ENCODE data around the gene GPRC5C. TPM values are rescaled to one million over a fixed set of nuclear protein-coding genes. Genes with fewer than 3 reads are reported as not detected.

Gene GPRC5C
- total and polyA plus RNA-seq, 9 of the 15 experiments (the other 6 are each of a cell fraction or from before 2014, with no cell fraction given): 0.28 to 9.0 (median 4.1) TPM

DNA sequence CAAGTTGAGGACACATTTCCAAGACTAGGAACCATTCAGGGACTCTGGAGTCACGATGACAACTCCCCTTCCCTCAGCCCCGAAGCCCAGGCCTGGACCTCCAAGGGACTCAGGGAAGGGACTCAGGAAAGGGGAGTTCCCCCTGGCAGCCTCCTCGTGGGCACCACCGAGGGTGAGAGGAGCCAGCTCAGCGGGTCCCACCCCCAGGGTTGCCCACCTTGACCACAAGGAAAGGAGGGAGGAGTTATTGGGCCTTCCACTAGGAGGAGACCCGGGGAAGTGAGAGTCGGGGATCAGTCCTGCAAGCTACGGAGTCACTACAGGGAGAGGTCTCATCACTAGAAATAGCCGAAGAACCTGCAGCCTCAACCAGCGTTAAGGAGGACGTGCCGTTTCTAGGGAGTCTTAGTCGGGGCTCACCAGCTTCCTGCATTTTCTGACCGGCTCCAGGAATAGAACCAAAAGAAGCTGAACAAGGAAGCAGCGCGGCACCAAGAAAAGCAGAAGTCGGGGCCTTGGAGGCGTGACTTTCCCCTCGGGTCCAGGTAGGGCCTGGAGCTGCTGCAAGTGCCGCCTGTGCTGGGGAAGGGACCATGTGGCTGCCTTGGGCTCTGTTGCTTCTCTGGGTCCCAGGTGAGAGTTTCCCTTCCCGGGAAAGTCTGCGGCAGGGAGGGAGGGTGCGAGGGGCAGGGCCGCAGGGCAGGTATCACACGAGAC, 34.4 kb downstream of the GPRC5C start, which contains the start of gene CD300A (continued):
- TF ChIP-seq, protein P1, sequence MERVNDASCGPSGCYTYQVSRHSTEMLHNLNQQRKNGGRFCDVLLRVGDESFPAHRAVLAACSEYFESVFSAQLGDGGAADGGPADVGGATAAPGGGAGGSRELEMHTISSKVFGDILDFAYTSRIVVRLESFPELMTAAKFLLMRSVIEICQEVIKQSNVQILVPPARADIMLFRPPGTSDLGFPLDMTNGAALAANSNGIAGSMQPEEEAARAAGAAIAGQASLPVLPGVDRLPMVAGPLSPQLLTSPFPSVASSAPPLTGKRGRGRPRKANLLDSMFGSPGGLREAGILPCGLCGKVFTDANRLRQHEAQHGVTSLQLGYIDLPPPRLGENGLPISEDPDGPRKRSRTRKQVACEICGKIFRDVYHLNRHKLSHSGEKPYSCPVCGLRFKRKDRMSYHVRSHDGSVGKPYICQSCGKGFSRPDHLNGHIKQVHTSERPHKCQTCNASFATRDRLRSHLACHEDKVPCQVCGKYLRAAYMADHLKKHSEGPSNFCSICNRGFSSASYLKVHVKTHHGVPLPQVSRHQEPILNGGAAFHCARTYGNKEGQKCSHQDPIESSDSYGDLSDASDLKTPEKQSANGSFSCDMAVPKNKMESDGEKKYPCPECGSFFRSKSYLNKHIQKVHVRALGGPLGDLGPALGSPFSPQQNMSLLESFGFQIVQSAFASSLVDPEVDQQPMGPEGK (CRISPR knock-in tag; IDR thresholded peaks at IDR 0.05; ENCODE audit: borderline replicate concordance): no peak
- TF ChIP-seq, protein P2, sequence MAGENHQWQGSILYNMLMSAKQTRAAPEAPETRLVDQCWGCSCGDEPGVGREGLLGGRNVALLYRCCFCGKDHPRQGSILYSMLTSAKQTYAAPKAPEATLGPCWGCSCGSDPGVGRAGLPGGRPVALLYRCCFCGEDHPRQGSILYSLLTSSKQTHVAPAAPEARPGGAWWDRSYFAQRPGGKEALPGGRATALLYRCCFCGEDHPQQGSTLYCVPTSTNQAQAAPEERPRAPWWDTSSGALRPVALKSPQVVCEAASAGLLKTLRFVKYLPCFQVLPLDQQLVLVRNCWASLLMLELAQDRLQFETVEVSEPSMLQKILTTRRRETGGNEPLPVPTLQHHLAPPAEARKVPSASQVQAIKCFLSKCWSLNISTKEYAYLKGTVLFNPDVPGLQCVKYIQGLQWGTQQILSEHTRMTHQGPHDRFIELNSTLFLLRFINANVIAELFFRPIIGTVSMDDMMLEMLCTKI (IDR thresholded peaks at IDR 0.05; ENCODE audit: partially characterized antibody): no peak
- TF ChIP-seq, protein P3, sequence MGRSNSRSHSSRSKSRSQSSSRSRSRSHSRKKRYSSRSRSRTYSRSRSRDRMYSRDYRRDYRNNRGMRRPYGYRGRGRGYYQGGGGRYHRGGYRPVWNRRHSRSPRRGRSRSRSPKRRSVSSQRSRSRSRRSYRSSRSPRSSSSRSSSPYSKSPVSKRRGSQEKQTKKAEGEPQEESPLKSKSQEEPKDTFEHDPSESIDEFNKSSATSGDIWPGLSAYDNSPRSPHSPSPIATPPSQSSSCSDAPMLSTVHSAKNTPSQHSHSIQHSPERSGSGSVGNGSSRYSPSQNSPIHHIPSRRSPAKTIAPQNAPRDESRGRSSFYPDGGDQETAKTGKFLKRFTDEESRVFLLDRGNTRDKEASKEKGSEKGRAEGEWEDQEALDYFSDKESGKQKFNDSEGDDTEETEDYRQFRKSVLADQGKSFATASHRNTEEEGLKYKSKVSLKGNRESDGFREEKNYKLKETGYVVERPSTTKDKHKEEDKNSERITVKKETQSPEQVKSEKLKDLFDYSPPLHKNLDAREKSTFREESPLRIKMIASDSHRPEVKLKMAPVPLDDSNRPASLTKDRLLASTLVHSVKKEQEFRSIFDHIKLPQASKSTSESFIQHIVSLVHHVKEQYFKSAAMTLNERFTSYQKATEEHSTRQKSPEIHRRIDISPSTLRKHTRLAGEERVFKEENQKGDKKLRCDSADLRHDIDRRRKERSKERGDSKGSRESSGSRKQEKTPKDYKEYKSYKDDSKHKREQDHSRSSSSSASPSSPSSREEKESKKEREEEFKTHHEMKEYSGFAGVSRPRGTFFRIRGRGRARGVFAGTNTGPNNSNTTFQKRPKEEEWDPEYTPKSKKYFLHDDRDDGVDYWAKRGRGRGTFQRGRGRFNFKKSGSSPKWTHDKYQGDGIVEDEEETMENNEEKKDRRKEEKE (IDR thresholded peaks at IDR 0.05; ENCODE audit: borderline replicate concordance in 1 of 2, control insufficient read depth in 1 of 2, low read depth in 2 of 2, low read length in 1 of 2): no peak
- TF ChIP-seq TFAM (CRISPR knock-in tag; conservative IDR thresholded peaks at IDR 0.05) (no peak), STAG1 (CRISPR knock-in tag; IDR thresholded peaks at IDR 0.05; ENCODE audit: borderline replicate concordance) (no peak), POLR3G (IDR thresholded peaks at IDR 0.05; ENCODE audit: extremely low read depth, insufficient read length, insufficient replicate concordance) (no peak), HNRNPUL1 (IDR thresholded peaks at IDR 0.05; ENCODE audit: low read length) (no peak)
- TF ChIP-seq, protein P4, sequence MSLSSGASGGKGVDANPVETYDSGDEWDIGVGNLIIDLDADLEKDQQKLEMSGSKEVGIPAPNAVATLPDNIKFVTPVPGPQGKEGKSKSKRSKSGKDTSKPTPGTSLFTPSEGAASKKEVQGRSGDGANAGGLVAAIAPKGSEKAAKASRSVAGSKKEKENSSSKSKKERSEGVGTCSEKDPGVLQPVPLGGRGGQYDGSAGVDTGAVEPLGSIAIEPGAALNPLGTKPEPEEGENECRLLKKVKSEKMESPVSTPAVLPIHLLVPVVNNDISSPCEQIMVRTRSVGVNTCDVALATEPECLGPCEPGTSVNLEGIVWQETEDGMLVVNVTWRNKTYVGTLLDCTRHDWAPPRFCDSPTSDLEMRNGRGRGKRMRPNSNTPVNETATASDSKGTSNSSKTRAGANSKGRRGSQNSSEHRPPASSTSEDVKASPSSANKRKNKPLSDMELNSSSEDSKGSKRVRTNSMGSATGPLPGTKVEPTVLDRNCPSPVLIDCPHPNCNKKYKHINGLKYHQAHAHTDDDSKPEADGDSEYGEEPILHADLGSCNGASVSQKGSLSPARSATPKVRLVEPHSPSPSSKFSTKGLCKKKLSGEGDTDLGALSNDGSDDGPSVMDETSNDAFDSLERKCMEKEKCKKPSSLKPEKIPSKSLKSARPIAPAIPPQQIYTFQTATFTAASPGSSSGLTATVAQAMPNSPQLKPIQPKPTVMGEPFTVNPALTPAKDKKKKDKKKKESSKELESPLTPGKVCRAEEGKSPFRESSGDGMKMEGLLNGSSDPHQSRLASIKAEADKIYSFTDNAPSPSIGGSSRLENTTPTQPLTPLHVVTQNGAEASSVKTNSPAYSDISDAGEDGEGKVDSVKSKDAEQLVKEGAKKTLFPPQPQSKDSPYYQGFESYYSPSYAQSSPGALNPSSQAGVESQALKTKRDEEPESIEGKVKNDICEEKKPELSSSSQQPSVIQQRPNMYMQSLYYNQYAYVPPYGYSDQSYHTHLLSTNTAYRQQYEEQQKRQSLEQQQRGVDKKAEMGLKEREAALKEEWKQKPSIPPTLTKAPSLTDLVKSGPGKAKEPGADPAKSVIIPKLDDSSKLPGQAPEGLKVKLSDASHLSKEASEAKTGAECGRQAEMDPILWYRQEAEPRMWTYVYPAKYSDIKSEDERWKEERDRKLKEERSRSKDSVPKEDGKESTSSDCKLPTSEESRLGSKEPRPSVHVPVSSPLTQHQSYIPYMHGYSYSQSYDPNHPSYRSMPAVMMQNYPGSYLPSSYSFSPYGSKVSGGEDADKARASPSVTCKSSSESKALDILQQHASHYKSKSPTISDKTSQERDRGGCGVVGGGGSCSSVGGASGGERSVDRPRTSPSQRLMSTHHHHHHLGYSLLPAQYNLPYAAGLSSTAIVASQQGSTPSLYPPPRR (CRISPR knock-in tag; IDR thresholded peaks at IDR 0.05; ENCODE audit: borderline replicate concordance): no peak
- TF ChIP-seq, protein P5, sequence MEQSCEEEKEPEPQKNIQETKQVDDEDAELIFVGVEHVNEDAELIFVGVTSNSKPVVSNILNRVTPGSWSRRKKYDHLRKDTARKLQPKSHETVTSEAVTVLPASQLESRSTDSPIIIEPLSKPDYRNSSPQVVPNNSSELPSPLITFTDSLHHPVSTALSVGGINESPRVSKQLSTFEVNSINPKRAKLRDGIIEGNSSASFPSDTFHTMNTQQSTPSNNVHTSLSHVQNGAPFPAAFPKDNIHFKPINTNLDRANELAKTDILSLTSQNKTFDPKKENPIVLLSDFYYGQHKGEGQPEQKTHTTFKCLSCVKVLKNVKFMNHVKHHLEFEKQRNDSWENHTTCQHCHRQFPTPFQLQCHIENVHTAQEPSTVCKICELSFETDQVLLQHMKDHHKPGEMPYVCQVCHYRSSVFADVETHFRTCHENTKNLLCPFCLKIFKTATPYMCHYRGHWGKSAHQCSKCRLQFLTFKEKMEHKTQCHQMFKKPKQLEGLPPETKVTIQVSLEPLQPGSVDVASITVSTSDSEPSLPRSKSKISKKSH (CRISPR knock-in tag; IDR thresholded peaks at IDR 0.05): no peak
